Activated effector memory CD4-positive, alpha-beta T cell treated with Interleukin-2 at 50 U/mL for 16 hours (primary cell): ENCODE data around the gene MMP14.
"Not testable (repeated sequence)": the region's sequence is repeated elsewhere in the genome, so short reads cannot be mapped to it uniquely, and the experiment has no call there.

Experiments
- DNase-seq: peaks from one replicate; pipeline ENCODE4 v3.0.0-alpha.2; 2020

MMP14 gene

DNA sequence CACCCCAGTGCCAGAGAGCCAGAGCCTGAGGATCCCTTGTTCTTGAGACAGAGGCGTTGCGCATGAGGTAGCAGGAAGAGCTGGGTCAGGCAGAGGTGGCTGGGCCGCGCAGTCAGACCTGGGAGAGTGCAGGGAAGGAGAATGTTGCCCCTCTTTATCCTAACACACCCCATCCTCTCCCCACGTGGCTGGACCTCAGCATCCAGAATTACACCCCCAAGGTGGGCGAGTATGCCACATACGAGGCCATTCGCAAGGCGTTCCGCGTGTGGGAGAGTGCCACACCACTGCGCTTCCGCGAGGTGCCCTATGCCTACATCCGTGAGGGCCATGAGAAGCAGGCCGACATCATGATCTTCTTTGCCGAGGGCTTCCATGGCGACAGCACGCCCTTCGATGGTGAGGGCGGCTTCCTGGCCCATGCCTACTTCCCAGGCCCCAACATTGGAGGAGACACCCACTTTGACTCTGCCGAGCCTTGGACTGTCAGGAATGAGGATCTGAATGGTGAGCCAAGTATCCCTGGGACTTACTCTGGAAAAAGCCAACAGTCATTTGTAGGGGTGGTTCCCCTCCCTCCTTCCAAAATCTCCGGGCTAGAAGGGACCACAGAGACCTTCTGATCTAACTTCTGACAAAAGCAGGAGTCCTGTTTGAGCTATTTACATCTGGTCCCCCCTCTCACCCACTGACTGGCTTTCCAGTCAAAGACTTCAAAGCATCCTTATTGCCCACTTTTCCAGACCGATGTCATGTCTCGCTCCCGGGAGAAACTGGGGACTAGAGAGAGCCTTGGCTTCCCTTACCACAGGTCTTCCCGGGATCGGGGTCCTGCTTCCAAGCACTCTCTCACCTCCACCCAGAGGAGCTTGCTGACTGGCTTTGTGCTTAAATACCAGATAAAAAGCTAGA lies 6.1 kb downstream of the MMP14 start:
- no peak for DNase-seq

- DNase-seq: no peak
Measured at GRCh38 chr14:22843123-22843925, 6.9 kb downstream of the MMP14 start.

DNA sequence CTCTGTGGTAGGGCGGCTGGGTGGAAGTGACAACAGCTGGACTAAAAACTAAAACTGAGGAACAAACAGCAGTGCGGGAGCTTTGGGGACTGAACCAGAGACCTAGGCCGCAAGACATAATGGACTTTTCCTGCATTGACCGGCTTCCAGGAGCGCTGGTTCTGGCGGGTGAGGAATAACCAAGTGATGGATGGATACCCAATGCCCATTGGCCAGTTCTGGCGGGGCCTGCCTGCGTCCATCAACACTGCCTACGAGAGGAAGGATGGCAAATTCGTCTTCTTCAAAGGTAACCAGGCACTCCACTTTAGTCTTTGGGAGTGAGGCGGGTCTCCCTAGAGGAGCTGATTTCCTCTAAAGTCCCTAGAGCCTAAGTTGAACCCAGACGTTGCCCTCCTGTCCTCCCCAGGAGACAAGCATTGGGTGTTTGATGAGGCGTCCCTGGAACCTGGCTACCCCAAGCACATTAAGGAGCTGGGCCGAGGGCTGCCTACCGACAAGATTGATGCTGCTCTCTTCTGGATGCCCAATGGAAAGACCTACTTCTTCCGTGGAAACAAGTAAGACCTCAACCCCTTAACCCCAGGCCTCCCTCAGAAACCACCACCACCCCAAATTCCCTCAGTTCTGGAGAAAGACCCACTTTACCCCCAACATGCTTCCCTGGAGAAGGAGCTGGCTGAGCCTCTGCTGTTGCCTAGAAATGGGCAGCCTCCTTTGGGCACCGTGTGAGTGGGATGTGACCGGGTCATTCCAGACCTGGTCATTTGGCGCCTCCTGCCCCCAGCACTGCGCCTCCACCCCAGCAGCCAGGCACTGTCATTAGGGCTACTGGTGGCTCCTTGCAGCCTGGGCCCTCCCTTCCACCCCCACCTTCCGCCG lies 8.1 kb downstream of the MMP14 start:
- no peak for DNase-seq

DNA sequence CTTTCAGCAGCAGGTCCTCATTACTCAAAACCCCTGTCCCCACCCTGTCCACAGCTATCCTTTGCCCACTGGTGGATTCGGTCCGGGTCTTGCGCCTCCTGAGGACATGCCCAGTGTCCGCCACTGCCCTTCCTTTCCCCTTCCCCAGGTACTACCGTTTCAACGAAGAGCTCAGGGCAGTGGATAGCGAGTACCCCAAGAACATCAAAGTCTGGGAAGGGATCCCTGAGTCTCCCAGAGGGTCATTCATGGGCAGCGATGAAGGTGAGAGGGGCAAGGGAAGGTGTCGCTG lies 8.7 kb downstream of the MMP14 start:
- no peak for DNase-seq

GRCh38 chr14:22845821-22846625 lies 9.6 kb downstream of the MMP14 start:
- no peak for DNase-seq

GRCh38 chr14:22846811-22847307 lies 10.5 kb downstream of the MMP14 start:
- no peak for DNase-seq

DNA sequence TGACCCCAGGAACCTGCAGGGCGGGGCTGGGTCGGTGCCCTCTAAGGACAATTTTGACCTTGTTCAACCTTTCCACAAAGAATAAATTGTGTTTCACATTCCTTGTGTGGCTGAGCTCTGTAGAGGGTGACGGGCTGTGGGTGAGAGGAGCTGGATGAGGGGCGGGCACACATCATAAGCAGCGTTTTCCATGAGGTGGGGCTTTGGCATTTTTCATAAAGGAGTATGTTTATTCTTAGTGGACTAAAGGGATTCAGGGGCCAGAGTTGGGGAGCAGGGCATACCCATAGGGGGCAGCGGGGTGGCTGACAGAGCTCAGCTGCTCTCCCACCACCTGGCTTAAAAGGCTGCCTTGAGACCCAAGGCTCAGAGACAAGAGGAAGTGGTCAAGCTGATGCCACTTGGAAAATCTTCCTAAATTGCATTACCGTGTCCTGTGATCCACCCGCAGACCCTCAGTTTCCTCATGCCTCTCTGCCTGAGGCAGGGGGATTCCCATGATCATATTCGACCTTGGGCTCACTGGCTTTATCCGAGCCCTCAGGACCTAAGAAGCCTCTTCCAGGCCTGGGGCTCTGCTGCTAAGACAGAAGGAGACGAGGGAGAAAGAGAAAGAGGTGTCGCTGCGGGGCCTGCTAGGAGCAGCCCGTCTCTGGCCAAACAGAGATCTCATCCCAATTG lies 11.4 kb downstream of the MMP14 start:
- no peak for DNase-seq

DNA sequence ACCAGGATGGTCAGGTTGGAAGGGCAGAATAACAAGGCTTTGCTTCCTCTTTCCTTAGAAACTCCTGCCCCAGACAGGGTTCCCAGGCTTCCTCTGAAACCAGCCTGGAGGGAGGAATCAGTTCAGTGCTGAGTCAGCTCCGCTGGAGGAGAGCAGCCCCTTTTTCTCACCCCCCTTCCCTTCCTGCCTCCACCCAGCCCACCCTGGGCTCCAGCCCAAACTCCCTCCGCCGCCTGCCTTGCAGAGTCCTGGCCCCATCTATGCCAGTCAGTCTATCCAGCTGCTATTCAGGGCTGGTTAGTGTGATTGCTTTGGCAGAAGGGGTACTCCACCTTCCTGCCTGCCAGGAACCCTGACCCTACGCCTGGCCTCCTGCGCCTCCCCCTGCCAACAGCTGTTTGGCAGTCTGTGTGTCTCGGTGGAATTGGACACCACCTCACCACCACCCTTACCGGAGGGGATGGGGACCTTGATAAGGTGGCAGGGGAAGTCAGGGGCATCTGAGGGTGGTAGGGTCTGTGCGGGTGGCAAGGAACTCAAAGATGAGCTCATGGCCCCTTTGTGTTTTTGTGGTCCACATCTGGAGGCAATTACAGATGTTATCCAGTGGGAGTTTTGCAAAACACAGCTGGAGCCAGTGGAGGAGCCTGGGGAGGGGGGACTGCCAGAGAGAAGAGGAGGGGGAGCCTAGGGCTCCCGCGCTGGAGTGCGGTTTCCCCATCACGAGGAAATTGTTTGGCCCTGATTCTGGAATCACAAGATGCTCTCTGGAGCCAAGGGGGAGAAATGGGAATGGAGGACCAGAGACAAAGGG lies 12.2 kb downstream of the MMP14 start:
- no peak for DNase-seq

- DNase-seq: no peak
Measured at GRCh38 chr14:22849212-22849819, 12.9 kb downstream of the MMP14 start.

DNA sequence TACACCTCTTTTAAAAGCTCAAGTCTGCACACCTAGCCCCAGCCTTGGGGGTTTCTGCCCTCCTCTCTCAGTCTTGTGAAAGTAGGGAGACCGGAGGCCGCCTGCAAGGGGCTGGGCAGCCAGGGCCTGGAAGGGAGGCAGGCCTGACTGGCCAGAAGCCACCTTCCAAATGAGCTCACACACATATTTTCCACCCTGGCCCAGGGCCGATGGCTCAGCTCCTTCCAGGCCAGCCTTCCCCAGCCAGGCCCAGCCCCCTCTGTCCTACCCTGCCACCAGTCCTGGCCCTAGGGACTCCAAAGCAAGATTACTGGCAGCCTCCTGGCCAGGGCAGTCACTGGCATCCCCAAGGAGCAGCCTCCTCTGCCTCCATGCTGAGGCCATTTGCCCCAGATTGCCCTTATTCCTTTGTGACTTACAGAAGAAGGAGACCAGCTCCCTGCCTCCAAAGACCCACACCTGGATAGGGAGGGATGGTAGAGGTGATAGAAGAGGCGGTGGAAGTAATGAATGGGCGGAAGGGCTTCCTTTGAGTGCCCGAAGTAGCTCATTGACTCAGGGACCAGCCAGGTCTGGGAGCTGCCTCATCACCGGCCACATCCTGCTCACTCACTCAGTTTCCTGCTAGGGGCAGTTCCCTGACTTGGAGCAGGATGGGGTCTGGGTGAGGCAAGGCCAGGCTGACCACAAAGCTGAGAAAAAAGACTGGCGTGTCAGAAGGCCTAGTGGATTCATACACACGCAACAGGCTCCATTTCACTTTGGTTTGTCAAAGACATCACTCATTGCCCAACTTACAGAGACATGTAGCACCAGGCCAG lies 14.8 kb downstream of the MMP14 start:
- DNase-seq: no peak

DNA sequence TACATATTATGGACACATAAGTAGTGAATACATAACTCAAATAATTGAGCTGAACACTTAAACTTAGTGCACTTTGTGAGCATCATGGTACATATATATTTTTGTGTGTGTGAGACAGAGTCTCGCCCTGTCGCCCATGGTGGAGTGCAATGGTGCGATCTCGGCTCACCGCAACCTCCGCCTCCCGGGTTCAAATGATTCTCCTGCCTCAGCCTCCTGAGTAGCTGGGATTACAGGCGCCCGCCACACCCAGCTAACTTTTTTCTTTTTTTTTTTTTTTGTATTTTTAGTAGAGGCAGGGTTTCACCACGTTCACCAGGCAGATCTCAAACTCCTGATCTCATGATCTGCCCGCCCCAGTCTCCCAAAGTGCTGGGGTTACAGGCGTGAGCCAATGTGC lies 15.8 kb downstream of the MMP14 start:
- DNase-seq: not testable (repeated sequence)

- no peak for DNase-seq
Measured at GRCh38 chr14:22852599-22852939, 16.2 kb downstream of the MMP14 start.

DNA sequence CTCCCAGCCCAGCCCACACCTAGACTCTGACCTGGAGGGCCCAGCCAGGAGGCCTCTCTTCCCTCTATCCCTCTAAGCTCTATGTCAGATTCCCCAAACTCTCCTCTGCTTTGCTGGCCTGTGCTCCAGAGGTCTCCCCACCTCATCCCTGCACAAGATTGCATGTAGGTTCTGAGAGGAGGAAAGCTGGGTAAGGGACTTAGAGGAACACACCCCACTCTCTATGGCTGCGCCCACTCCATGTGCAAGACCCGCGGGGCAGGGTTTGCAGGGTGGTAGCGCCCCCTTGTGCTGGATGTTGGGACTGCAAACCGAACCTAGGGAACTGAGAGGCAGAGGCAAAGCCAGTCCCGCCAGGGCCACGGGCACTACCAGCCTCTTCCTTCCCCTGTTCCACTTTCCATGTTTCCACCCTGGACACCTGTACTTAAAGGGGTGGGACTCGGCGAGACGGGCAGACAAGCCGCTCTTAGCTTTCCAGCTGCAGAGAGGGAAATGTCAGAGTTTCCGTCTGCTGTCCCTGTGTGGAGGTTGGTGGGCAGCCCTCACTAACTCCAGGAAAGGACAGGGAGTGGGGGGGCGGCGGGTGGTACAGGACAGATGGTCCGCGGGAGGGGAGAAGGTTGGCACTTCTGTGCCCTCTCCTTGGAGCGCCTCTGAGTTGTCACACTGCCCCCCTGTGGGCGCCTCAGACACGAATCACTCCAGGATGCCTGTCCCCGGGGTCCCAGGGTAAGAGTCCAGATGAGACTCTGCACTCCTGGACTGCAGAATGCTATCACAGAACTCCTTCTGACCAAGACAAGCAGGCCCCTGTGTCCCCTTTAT lies 16.8 kb downstream of the MMP14 start:
- peak; percentile 80 for DNase-seq

- DNase-seq: not testable (repeated sequence)
Measured at GRCh38 chr14:22854296-22854695, 17.9 kb downstream of the MMP14 start.

DNA sequence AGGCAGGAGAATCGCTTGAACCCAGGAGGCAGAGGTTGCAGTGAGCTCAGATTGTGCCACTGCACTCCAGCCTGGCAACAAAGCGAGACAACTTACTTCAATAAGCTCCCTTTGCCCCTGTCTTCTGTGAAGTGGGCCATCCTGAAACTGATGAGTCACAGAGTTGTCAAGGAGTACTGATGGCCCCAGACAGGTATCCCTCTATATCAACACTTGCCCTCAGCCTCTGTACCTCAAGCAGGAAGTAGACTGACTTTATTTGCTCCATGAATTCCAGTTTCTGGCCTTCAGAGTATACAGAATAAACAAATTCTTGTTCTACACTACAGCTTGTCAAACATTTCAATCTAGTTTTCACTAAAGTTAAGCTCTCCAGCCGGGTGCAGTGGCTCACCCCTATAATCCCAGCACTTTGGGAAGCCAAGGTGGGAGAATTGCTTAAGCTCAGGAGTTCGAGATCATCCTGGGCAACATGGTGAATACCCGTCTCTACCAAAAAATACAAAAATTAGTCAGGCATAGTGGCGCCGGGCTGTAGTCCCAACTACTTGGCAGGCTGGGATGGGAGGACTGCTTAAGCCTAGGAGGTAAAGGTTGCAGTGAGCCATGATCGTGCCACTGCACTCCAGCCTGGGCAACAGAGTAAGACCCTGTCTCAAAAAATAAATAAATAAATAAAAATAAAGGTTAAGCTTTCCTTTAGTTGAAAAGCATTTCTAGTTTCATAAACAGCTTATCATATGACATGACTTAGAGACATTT lies 18.8 kb downstream of the MMP14 start:
- no peak for DNase-seq

DNA sequence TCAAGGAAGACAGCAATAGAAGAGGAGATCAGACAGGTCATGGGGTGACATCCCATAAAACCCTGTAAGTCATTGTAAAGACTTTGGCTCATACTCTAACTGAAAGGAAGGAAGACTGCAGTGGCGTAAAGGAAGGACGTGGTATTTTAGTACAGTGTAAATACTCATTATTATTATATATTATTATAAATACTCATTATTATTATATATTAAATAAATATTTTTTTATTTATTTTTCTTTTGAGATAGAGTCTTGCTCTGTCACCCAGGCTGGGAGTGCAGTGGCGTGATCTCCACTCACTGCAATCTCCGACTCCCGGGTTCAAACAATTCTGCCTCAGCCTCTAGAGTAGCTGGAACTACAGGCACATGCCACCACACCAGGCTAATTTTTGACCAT lies 20.0 kb downstream of the MMP14 start:
- no peak for DNase-seq

DNA sequence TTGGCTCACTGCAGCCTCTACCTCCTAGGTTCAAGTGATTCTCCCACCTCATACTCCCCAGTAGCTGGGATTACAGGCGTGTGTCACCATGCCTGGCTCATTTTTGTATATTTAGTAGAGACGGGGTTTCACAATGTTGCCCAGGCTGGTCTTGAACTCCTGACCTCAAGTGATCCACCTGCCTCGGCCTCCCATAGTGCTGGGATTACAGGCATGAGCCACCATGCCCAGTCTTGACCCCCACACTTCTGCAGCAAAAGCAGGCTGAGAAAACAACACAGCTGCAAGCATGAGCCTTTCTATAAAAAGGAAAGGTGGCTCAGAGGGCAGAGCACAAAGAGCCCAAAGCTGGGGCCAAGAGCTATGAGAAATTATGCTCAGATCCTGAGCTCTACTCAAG lies 24.0 kb downstream of the MMP14 start:
- DNase-seq: not testable (repeated sequence)

DNA sequence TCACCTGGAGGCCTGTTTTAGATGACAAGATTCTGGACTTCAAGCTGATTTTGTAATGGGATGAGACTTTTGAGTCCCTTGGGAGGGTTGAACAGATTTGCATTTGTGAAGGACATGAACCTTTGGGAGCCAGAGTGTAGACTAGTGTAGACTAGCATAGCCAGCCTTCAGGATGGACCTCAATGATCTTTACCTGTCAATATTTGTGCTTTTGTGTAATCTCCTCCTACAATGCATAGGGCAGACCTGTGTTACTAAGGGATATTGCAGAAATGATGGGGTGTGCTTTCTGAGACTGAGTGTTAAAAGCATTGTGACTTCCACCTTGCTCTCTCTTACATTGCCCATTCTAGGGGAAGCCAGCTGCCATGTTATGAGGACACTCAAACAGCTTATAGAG lies 25.3 kb downstream of the MMP14 start:
- no peak for DNase-seq
